HEK293 (cell line): Measurements from ENCODE around the gene CD47.

Experiments
- CTCF ChIA-PET: fragments of 350-600 bp; formaldehyde crosslinking; extraction: SDS; loops from one replicate; lab custom pipeline; 2021; ENCODE audit warnings: antibody characterized with exemption; lab: Yijun Ruan, JAX
- POLR2A ChIA-PET: fragments of 300-600 bp; formaldehyde crosslinking; extraction: SDS; loops from one replicate; lab custom pipeline; 2020; ENCODE audit warnings: antibody characterized with exemption, inconsistent platforms; lab: Yijun Ruan, JAX
- H3K27ac ChIP-seq: fragments of 200-500 bp; sonication (Bioruptor generic); 2 replicates; pipeline ENCODE4 v1.5.1; 2014; ENCODE audit warnings: low read depth, low read length, control low read depth, inconsistent platforms; ENCODE audit errors: extremely low read depth
- H3K36me3 ChIP-seq, 2 experiments: fragments of 200-500 bp in 1 of 2; sonication (Bioruptor generic) in 1 of 2; 1 replicate in 1 of 2; 2 replicates in 1 of 2; pipeline ENCODE4 v1.5.1; 2014 to 2017; ENCODE audit warnings: inconsistent platforms in 2 of 2, low read length in 2 of 2; ENCODE audit not compliant: control insufficient read depth in 2 of 2, insufficient read depth in 1 of 2
- H3K4me1 ChIP-seq: fragments of 200-500 bp; sonication (Bioruptor generic); 2 replicates; pipeline ENCODE4 v1.5.1; 2014; ENCODE audit warnings: mild to moderate bottlenecking, low read length, inconsistent platforms; ENCODE audit not compliant: control insufficient read depth, insufficient read depth
- H3K4me3 ChIP-seq: 2 replicates; pipeline ENCODE4 v1.5.1; 2011; ENCODE audit warnings: low read depth, mild to moderate bottlenecking, control low read depth, low read length, moderate library complexity
- H3K9me3 ChIP-seq: fragments of 200-500 bp; sonication (Bioruptor generic); 2 replicates; pipeline ENCODE4 v1.5.1; 2014; ENCODE audit warnings: low read depth, low read length, inconsistent platforms; ENCODE audit not compliant: control insufficient read depth, insufficient read depth
- GLIS2 ChIP-seq: fragments of 450-650 bp; formaldehyde crosslinking; IDR thresholded peaks from 2 replicates; pipeline ENCODE4 v1.5.1; 2016; ENCODE audit warnings: missing biosample characterization, missing genetic modification characterization
- KLF10 ChIP-seq: fragments of 450-650 bp; IDR thresholded peaks from 2 replicates; pipeline ENCODE4 v1.5.1; 2018; ENCODE audit warnings: missing biosample characterization, mild to moderate bottlenecking, missing genetic modification characterization
- SP2 ChIP-seq: fragments of 450-650 bp; formaldehyde crosslinking; IDR thresholded peaks from 2 replicates; pipeline ENCODE4 v1.5.1; 2016; ENCODE audit warnings: missing biosample characterization, missing genetic modification characterization
- ZBTB48 ChIP-seq: fragments of 450-650 bp; formaldehyde crosslinking; IDR thresholded peaks from 2 replicates; pipeline ENCODE4 v1.5.1; 2016; ENCODE audit warnings: missing biosample characterization, missing genetic modification characterization
- ZBTB8A ChIP-seq: fragments of 450-650 bp; formaldehyde crosslinking; IDR thresholded peaks from 2 replicates; pipeline ENCODE4 v1.5.1; 2016; ENCODE audit warnings: missing biosample characterization, missing genetic modification characterization
- ZNF10 ChIP-seq: fragments of 450-650 bp; formaldehyde crosslinking; IDR thresholded peaks from 2 replicates; pipeline ENCODE4 v1.5.1; 2017; ENCODE audit warnings: missing biosample characterization, missing genetic modification characterization
- ZNF112 ChIP-seq: fragments of 450-650 bp; formaldehyde crosslinking; IDR thresholded peaks from 2 replicates; pipeline ENCODE4 v1.5.0; 2017; ENCODE audit warnings: missing biosample characterization, missing genetic modification characterization
- ZNF132 ChIP-seq: fragments of 450-650 bp; formaldehyde crosslinking; IDR thresholded peaks from 2 replicates; pipeline ENCODE4 v1.5.1; 2017; ENCODE audit warnings: missing biosample characterization, missing genetic modification characterization, borderline replicate concordance
- ZNF140 ChIP-seq: fragments of 450-650 bp; formaldehyde crosslinking; IDR thresholded peaks from 2 replicates; pipeline ENCODE4 v1.5.1; 2016; ENCODE audit warnings: missing biosample characterization, missing genetic modification characterization
- ZNF146 ChIP-seq: fragments of 450-650 bp; formaldehyde crosslinking; IDR thresholded peaks from 2 replicates; pipeline ENCODE4 v1.5.1; 2016; ENCODE audit warnings: missing biosample characterization, missing genetic modification characterization
- ZNF16 ChIP-seq: fragments of 450-650 bp; formaldehyde crosslinking; IDR thresholded peaks from 2 replicates; pipeline ENCODE4 v1.5.1; 2016; ENCODE audit warnings: low read depth, missing biosample characterization, missing genetic modification characterization
- ZNF169 ChIP-seq: fragments of 450-650 bp; formaldehyde crosslinking; IDR thresholded peaks from 2 replicates; pipeline ENCODE4 v1.5.1; 2016; ENCODE audit warnings: missing biosample characterization, missing genetic modification characterization
- ZNF184 ChIP-seq: fragments of 450-650 bp; IDR thresholded peaks from 2 replicates; pipeline ENCODE4 v1.5.1; 2018; ENCODE audit warnings: missing biosample characterization, mild to moderate bottlenecking, missing genetic modification characterization
- ZNF223 ChIP-seq: fragments of 450-650 bp; formaldehyde crosslinking; IDR thresholded peaks from 2 replicates; pipeline ENCODE4 v1.5.1; 2016; ENCODE audit warnings: missing biosample characterization, missing genetic modification characterization
- ZNF335 ChIP-seq: fragments of 450-650 bp; formaldehyde crosslinking; conservative IDR thresholded peaks from 2 replicates; pipeline ENCODE4 v1.5.1; 2016; ENCODE audit warnings: missing biosample characterization, missing genetic modification characterization
- ZNF501 ChIP-seq: fragments of 450-650 bp; formaldehyde crosslinking; IDR thresholded peaks from 2 replicates; pipeline ENCODE4 v1.5.1; 2016; ENCODE audit warnings: missing biosample characterization, missing genetic modification characterization
- ZNF571 ChIP-seq: fragments of 450-650 bp; formaldehyde crosslinking; IDR thresholded peaks from 2 replicates; pipeline ENCODE4 v1.5.0; 2017; ENCODE audit warnings: missing biosample characterization, missing genetic modification characterization
- ZNF585B ChIP-seq: fragments of 450-650 bp; formaldehyde crosslinking; IDR thresholded peaks from 2 replicates; pipeline ENCODE4 v1.5.1; 2016; ENCODE audit warnings: missing biosample characterization, missing genetic modification characterization
- ZNF658 ChIP-seq: fragments of 450-650 bp; formaldehyde crosslinking; IDR thresholded peaks from 2 replicates; pipeline ENCODE4; 2016; ENCODE audit warnings: missing biosample characterization, missing genetic modification characterization
- ZNF670 ChIP-seq: fragments of 450-650 bp; formaldehyde crosslinking; IDR thresholded peaks from 2 replicates; pipeline ENCODE4 v1.5.1; 2016; ENCODE audit warnings: missing biosample characterization, missing genetic modification characterization, low read depth
- ZNF768 ChIP-seq: fragments of 450-650 bp; formaldehyde crosslinking; IDR thresholded peaks from 2 replicates; pipeline ENCODE4 v1.5.1; 2018; ENCODE audit warnings: missing biosample characterization, mild to moderate bottlenecking, missing genetic modification characterization
- ZSCAN16 ChIP-seq: fragments of 450-650 bp; formaldehyde crosslinking; IDR thresholded peaks from 2 replicates; pipeline ENCODE4 v1.5.1; 2016; ENCODE audit warnings: missing biosample characterization, missing genetic modification characterization
- TF ChIP-seq, protein P1 (sequence below): fragments of 450-650 bp; formaldehyde crosslinking; IDR thresholded peaks from 2 replicates; pipeline ENCODE4 v1.5.1; 2016; ENCODE audit warnings: missing biosample characterization, missing genetic modification characterization
- TF ChIP-seq, protein P2 (sequence below): fragments of 450-650 bp; IDR thresholded peaks from 2 replicates; pipeline ENCODE4 v1.5.1; 2018; ENCODE audit warnings: missing biosample characterization, missing genetic modification characterization
- TF ChIP-seq, protein P3 (sequence below): fragments of 450-650 bp; formaldehyde crosslinking; IDR thresholded peaks from 2 replicates; pipeline ENCODE4 v1.5.1; 2016; ENCODE audit warnings: missing biosample characterization, missing genetic modification characterization
- TF ChIP-seq, protein P4 (sequence below): fragments of 450-650 bp; formaldehyde crosslinking; IDR thresholded peaks from 2 replicates; pipeline ENCODE4 v1.5.1; 2017; ENCODE audit warnings: missing biosample characterization, missing genetic modification characterization

The CD47 gene

DNA sequence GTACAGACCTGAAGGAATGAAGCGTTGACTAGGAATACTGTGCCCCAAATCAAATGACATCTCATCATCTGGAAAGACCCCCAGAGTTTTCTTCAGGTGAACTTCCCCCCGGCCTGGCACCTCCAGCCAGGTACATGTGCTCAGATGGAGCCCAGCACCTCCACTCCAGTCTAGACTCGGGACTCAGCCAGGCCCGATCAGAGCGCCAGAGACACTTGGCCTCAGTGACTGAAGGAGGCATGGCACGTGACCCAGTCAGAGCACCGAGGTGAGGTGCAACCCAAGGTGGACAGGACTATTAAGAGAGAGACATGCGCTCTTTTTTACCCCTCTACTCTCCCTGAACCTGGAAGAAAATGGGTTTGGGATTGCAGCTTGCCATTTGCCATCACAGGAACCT is 48.5 kb downstream of the CD47 start:
- no peak overlapping the region for H3K27ac ChIP-seq
- CTCF ChIA-PET = no interaction called here
- H3K4me3 ChIP-seq = no peak overlapping the region
- H3K36me3 ChIP-seq = no peaks in the 10 kb centered on the region
- TF ChIP-seq ZNF585B (no peak), ZBTB48 (tag by site-specific recombination) (no peak), ZNF16 (no peak), ZNF658 (no peak), ZNF10 (tag by site-specific recombination) (no peak), ZNF670 (tag by site-specific recombination) (no peak), ZNF146 (tag by site-specific recombination) (no peak), GLIS2 (tag by site-specific recombination) (no peak), ZNF571 (tag by site-specific recombination) (no peak), ZBTB8A (no peak), ZSCAN16 (tag by site-specific recombination) (no peak), ZNF768 (tag by site-specific recombination) (no peak), ZNF223 (tag by site-specific recombination) (no peak), ZNF335 (tag by site-specific recombination) (no peak), ZNF501 (tag by site-specific recombination) (no peak), ZNF112 (tag by site-specific recombination) (no peak), SP2 (no peak)
- TF ChIP-seq, protein P1, sequence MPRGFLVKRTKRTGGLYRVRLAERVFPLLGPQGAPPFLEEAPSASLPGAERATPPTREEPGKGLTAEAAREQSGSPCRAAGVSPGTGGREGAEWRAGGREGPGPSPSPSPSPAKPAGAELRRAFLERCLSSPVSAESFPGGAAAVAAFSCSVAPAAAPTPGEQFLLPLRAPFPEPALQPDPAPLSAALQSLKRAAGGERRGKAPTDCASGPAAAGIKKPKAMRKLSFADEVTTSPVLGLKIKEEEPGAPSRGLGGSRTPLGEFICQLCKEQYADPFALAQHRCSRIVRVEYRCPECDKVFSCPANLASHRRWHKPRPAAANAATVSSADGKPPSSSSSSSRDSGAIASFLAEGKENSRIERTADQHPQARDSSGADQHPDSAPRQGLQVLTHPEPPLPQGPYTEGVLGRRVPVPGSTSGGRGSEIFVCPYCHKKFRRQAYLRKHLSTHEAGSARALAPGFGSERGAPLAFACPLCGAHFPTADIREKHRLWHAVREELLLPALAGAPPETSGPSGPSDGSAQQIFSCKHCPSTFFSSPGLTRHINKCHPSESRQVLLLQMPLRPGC (tag by site-specific recombination) = no peak
- TF ChIP-seq, all 188 proteins: peak for 0
- POLR2A ChIA-PET = no interaction called here
- Histone ChIP-seq H3K9me3 (no peaks in the 10 kb centered on the region), H3K4me1 (no peaks in the 10 kb centered on the region)

DNA sequence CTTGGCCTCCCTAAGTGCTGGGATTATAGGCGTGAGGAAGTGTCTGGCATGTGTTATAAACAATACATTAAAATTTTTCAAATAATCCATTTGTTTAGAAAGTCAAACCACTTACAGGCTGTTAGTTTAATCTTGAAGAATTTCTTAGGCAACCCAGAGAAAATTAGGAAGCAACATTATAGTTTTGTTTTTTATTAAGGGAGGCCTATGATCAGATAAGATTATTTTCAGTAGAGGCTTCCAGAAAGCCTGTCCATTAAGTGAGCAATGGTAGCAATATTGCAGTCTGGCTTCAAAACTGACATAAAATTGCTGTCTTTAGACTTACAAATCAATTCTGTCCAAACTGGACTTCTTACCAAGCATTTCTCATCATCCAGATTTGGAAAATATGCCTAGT is 49.6 kb downstream of the CD47 start:
- Histone ChIP-seq H3K36me3 (no peaks in the 10 kb centered on the region), H3K4me1 (no peaks in the 10 kb centered on the region), H3K27ac (no peak overlapping the region), H3K4me3 (no peak overlapping the region), H3K9me3 (no peaks in the 10 kb centered on the region)
- ChIA-PET CTCF (no interaction called here), POLR2A (no interaction called here)
- TF ChIP-seq ZNF169 (tag by site-specific recombination) = no peak
- no peak for TF ChIP-seq KLF10 (tag by site-specific recombination)
- TF ChIP-seq ZNF184 (tag by site-specific recombination) = no peak
- no peak for TF ChIP-seq ZNF140 (tag by site-specific recombination)

DNA sequence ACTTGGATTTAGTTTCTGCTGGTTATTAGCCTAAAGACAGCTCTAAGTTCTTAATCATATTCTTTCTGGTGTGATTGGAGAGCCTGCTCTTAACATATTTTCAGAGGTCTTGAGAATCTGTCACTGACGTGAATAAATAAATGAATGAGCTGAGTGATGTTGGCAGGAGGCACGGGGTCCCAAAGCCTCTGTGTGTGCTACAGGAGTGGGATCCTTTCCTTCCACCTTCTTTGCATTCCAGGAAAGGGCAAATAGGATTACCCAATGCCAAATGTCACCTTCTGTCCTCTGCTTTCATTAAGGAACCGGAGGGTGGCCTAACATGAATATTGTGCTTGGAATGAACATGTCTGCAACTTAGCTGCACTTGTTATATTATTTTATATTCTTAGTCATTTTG is 53.1 kb downstream of the CD47 start:
- ChIA-PET POLR2A (no interaction called here), CTCF (no interaction called here)
- Histone ChIP-seq H3K4me1 (no peaks in the 10 kb centered on the region), H3K4me3 (no peak overlapping the region), H3K27ac (no peak overlapping the region), H3K9me3 (no peaks in the 10 kb centered on the region), H3K36me3 (no peaks in the 10 kb centered on the region)
- no peak for TF ChIP-seq ZNF132 (tag by site-specific recombination)
- TF ChIP-seq, protein P2, sequence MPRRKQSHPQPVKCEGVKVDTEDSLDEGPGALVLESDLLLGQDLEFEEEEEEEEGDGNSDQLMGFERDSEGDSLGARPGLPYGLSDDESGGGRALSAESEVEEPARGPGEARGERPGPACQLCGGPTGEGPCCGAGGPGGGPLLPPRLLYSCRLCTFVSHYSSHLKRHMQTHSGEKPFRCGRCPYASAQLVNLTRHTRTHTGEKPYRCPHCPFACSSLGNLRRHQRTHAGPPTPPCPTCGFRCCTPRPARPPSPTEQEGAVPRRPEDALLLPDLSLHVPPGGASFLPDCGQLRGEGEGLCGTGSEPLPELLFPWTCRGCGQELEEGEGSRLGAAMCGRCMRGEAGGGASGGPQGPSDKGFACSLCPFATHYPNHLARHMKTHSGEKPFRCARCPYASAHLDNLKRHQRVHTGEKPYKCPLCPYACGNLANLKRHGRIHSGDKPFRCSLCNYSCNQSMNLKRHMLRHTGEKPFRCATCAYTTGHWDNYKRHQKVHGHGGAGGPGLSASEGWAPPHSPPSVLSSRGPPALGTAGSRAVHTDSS (tag by site-specific recombination) = no peak
- TF ChIP-seq, protein P3, sequence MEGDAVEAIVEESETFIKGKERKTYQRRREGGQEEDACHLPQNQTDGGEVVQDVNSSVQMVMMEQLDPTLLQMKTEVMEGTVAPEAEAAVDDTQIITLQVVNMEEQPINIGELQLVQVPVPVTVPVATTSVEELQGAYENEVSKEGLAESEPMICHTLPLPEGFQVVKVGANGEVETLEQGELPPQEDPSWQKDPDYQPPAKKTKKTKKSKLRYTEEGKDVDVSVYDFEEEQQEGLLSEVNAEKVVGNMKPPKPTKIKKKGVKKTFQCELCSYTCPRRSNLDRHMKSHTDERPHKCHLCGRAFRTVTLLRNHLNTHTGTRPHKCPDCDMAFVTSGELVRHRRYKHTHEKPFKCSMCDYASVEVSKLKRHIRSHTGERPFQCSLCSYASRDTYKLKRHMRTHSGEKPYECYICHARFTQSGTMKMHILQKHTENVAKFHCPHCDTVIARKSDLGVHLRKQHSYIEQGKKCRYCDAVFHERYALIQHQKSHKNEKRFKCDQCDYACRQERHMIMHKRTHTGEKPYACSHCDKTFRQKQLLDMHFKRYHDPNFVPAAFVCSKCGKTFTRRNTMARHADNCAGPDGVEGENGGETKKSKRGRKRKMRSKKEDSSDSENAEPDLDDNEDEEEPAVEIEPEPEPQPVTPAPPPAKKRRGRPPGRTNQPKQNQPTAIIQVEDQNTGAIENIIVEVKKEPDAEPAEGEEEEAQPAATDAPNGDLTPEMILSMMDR = no peak
- TF ChIP-seq, protein P4, sequence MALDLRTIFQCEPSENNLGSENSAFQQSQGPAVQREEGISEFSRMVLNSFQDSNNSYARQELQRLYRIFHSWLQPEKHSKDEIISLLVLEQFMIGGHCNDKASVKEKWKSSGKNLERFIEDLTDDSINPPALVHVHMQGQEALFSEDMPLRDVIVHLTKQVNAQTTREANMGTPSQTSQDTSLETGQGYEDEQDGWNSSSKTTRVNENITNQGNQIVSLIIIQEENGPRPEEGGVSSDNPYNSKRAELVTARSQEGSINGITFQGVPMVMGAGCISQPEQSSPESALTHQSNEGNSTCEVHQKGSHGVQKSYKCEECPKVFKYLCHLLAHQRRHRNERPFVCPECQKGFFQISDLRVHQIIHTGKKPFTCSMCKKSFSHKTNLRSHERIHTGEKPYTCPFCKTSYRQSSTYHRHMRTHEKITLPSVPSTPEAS (tag by site-specific recombination) = no peak
